NCI-H345 treated with DMSO at 0.1 percent for 48 hours (cell line): Measurements from ENCODE around the gene OVCA2.
A peak's percentile ranks its signal among the peaks of the same experiment; 100 is the strongest.
"Not testable (repeated sequence)": the region's sequence is repeated elsewhere in the genome, so short reads cannot be mapped to it uniquely, and the experiment has no call there.

ENCODE experiments used
- DNase-seq: peaks from one replicate; lab custom pipeline; 2025; ENCODE audit not compliant: unreplicated experiment; lab: John Stamatoyannopoulos, UW

OVCA2 gene

GRCh38 chr17:2013220-2013993 lies 28.4 kb upstream of the OVCA2 start:
- DNase-seq: not testable (repeated sequence)

GRCh38 chr17:2013994-2014317 lies 27.9 kb upstream of the OVCA2 start:
- DNase-seq: no peak

GRCh38 chr17:2015314-2015713 lies 26.5 kb upstream of the OVCA2 start:
- DNase-seq: no peak

GRCh38 chr17:2016494-2016893 lies 25.3 kb upstream of the OVCA2 start:
- DNase-seq: no peak

- DNase-seq: no peak
These were observed 24.4 kb upstream of the OVCA2 start for GRCh38 chr17:2017274-2017941.

GRCh38 chr17:2018716-2019510 lies 22.9 kb upstream of the OVCA2 start:
- peak; percentile 22 for DNase-seq

- DNase-seq: no peak
These were observed 22.1 kb upstream of the OVCA2 start for GRCh38 chr17:2019723-2020122.

- DNase-seq: no peak
These were observed 21.1 kb upstream of the OVCA2 start for GRCh38 chr17:2020721-2021120.

- DNase-seq: no peak
These were observed 19.1 kb upstream of the OVCA2 start for GRCh38 chr17:2022647-2023240.

GRCh38 chr17:2023256-2023655 lies 18.6 kb upstream of the OVCA2 start:
- DNase-seq: no peak

- DNase-seq: no peak
These were observed 17.9 kb upstream of the OVCA2 start for GRCh38 chr17:2023692-2024571.

GRCh38 chr17:2024572-2025219 lies 17.1 kb upstream of the OVCA2 start:
- DNase-seq: no peak

- DNase-seq: no peak
These were observed 16.6 kb upstream of the OVCA2 start, which contains the start of gene RTN4RL1 for GRCh38 chr17:2025220-2025621. Gene RTN4RL1, minus strand, starts transcription at chr17:2025334. Its CDS starts 469 bp downstream, at chr17:2024865.

GRCh38 chr17:2025622-2026309 lies 16.1 kb upstream of the OVCA2 start:
- DNase-seq: no peak

GRCh38 chr17:2027528-2028233 lies 14.1 kb upstream of the OVCA2 start:
- no peak for DNase-seq

- DNase-seq: no peak
These were observed 13.6 kb upstream of the OVCA2 start for GRCh38 chr17:2028234-2028614.

GRCh38 chr17:2028737-2029136 lies 13.1 kb upstream of the OVCA2 start:
- DNase-seq: no peak

- DNase-seq: peak; percentile 49
These were observed 11.7 kb upstream of the OVCA2 start, which contains the start of gene DPH1 for GRCh38 chr17:2029911-2030778. Gene DPH1, plus strand, starts transcription at chr17:2030153. Its CDS starts 17 bp downstream, at chr17:2030170.
